Measurements from ENCODE around the gene LGALSL.

- TF ChIP-seq CTCF (IDR thresholded peaks at IDR 0.05) (no peak), POLR2A (IDR thresholded peaks at IDR 0.05) (no peak)
Observed at GRCh38 chr2:64419596-64420165, 34.3 kb upstream of the LGALSL start.
